HG03521 (cell line): ENCODE measurements around the gene SLC2A11.
"Not testable (repeated sequence)": the region's sequence is repeated elsewhere in the genome, so short reads cannot be mapped to it uniquely, and the experiment has no call there.

ENCODE experiments used
- ATAC-seq: cut with Tn5 transposase; IDR thresholded peaks from one replicate; pipeline ENCODE4 v1.9.1; 2021; ENCODE audit warnings: mild to moderate bottlenecking, moderate library complexity; ENCODE audit not compliant: unreplicated experiment

The SLC2A11 gene

GRCh38 chr22:23903328-23903971 lies 45.8 kb downstream of the SLC2A11 start:
- no peak for ATAC-seq

- no peak for ATAC-seq
Measured at GRCh38 chr22:23904573-23905254, 47.0 kb downstream of the SLC2A11 start.

GRCh38 chr22:23906641-23907040 lies 49.0 kb downstream of the SLC2A11 start:
- no peak for ATAC-seq

- not testable (repeated sequence) for ATAC-seq
Measured at GRCh38 chr22:23907423-23907822, 49.7 kb downstream of the SLC2A11 start.

GRCh38 chr22:23908587-23909205 lies 51.0 kb downstream of the SLC2A11 start:
- ATAC-seq = no peak

GRCh38 chr22:23909296-23909898 lies 51.7 kb downstream of the SLC2A11 start:
- no peak for ATAC-seq

GRCh38 chr22:23910496-23911190 lies 53.0 kb downstream of the SLC2A11 start:
- no peak for ATAC-seq

- ATAC-seq = no peak
Measured at GRCh38 chr22:23911318-23911980, 53.8 kb downstream of the SLC2A11 start.

- ATAC-seq = no peak
Measured at GRCh38 chr22:23912293-23912903, 54.7 kb downstream of the SLC2A11 start.

GRCh38 chr22:23913306-23913660 lies 55.6 kb downstream of the SLC2A11 start:
- ATAC-seq = no peak

- ATAC-seq = peak; percentile 96
Measured at GRCh38 chr22:23913661-23914353, 56.1 kb downstream of the SLC2A11 start.

- no peak for ATAC-seq
Measured at GRCh38 chr22:23915290-23915689, 57.6 kb downstream of the SLC2A11 start.

GRCh38 chr22:23920267-23920611 lies 62.6 kb downstream of the SLC2A11 start:
- ATAC-seq = not testable (repeated sequence)

GRCh38 chr22:23921586-23922201 lies 64.0 kb downstream of the SLC2A11 start:
- ATAC-seq = not testable (repeated sequence)

- ATAC-seq = no peak
Measured at GRCh38 chr22:23922921-23923320, 65.2 kb downstream of the SLC2A11 start.

GRCh38 chr22:23925020-23925606 lies 67.4 kb downstream of the SLC2A11 start:
- ATAC-seq = no peak

GRCh38 chr22:23926561-23926960 lies 68.9 kb downstream of the SLC2A11 start:
- no peak for ATAC-seq
